CD4-positive, alpha-beta T cell treated with Interleukin-6 for 4 hours (primary cell): ENCODE measurements around the gene PPM1J.
"Not testable (repeated sequence)": the region's sequence is repeated elsewhere in the genome, so short reads cannot be mapped to it uniquely, and the experiment has no call there.

ENCODE experiments used
- DNase-seq: peaks from one replicate; pipeline ENCODE4 v3.0.0-alpha.2; 2020; ENCODE audit warnings: mixed read lengths

Gene PPM1J, protein sequence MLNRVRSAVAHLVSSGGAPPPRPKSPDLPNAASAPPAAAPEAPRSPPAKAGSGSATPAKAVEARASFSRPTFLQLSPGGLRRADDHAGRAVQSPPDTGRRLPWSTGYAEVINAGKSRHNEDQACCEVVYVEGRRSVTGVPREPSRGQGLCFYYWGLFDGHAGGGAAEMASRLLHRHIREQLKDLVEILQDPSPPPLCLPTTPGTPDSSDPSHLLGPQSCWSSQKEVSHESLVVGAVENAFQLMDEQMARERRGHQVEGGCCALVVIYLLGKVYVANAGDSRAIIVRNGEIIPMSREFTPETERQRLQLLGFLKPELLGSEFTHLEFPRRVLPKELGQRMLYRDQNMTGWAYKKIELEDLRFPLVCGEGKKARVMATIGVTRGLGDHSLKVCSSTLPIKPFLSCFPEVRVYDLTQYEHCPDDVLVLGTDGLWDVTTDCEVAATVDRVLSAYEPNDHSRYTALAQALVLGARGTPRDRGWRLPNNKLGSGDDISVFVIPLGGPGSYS

GRCh38 chr1:112715264-112716053, at the start of gene PPM1J:
PPM1J (minus strand) TSS chr1:112715332; CDS start chr1:112715301, 31 bp downstream.
- DNase-seq, result peak; percentile 99

DNA sequence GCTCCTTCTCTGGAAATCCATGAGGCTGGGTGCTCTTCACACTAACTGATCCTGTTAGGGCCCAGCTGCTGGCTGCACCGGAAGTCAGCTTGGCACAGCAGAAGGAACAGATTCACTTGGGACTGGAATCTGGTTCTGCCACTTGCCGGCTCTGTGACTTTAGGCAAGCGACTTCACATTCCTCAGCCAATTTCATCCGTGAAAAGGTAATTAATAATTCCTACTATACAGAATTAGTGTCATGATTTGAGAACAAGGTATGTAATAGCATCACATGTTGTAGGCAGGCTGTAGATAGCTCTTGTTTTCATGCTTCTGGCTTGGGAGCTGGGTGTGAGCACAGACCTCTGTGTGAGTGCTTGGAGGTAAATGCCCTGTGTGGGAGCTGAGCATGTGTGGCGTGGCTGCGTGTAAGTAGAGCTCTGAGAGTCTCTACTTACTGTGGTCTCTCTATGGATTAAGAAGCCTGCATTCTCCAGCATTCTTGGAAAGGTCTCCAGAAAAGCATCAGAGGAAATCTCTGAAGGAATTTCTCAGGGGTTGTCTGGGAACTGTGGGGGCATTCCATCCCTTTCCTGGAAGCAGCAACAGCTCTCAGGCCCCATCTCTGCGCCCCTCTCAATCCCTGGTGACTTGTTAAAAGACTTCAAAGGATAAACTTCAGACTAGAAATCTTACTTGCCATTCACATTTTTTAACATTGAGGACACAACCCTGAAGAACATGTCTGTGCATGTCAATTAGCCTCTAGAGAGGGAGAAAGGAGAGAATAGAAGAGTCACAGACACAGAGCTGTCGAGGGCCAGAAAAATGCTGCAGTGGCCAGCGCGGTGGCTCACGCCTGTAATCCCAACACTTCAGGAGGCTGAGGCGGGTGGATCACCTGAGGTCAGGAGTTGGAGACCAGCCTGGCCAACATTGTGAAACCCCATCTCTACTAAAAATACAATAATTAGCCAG, 47.7 kb upstream of the PPM1J start:
- no peak for DNase-seq

DNA sequence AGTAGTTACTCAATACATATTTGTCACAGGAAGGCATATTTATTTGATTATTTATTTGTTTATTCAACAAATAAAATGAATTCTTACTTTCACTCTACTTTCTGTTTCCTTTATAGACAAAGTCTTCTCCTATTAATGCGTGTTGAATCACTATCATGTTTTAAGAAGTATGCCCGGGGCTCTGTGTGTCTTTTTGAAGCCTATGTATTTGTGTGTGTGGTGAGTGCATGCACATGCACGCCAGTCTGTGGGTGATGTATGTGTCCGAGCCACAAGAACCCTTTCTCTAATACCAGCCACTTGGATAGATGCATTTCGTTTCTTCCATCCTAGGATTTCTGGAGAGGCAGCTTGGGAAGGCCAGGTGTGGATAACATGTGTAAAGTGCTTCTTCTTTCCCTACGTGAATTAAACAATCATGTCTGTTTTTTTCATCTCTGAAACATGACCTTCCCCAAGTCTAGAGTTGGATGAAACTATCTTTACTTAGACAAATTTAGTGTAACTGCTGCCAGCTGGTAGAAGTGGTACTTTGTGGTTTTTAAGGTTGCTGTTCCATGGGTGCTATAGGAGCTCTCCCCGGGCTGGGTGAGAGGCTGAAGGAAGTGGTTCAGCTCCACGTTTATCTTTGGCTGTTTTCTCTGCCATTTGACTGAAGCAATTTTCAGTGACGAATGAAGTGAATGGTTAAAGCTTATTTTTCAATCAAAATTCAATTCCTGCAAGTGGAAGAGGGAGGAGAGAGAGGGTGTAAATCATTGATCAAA, 46.8 kb upstream of the PPM1J start:
- no peak for DNase-seq

GRCh38 chr1:112759228-112759627, 44.1 kb upstream of the PPM1J start:
- DNase-seq, result no peak

GRCh38 chr1:112754116-112754628, 39.0 kb upstream of the PPM1J start:
- DNase-seq, result no peak

- DNase-seq, result no peak
These were observed 33.3 kb upstream of the PPM1J start for GRCh38 chr1:112748396-112748795.

- no peak for DNase-seq
These were observed 29.0 kb upstream of the PPM1J start for GRCh38 chr1:112744009-112744578.

- no peak for DNase-seq
These were observed 28.3 kb upstream of the PPM1J start for GRCh38 chr1:112743174-112744008.

DNA sequence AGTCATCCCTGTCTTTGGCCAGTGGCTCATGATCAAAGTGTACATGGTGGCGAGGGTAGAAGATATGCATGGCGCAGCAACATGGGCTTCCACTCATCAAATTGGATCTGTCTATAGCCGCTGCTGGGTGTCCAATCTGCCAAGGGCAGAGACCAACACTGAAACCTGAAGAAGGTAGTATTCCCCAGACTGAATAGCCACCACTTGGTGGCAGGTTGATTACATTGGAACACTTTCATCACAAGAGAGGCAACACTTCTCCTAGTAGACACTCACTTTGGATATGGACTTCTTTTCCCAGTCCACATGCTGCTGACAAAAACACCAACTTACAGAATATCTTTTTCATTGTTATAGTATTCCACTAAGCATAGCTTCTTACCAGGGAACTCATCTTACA, 22.4 kb upstream of the PPM1J start:
- no peak for DNase-seq

DNA sequence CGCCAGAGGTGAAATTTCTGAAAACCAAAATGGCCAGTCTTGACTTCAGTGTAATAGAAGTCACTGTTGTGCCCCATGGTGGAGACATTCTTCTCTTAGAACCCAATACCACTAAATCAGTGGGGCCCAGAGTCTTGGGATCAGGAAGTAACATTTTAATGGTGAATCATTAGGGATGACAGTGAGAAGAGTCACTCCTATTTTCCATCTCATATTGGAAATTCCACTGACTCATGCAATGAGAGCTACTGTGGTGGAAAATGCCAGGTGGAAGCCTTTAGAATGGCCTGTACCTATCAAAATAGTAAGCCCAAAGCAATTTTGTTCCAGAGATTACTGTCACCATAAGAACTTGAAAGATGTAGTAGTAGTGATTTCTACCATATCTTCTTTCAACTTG, 20.6 kb upstream of the PPM1J start:
- no peak for DNase-seq

DNA sequence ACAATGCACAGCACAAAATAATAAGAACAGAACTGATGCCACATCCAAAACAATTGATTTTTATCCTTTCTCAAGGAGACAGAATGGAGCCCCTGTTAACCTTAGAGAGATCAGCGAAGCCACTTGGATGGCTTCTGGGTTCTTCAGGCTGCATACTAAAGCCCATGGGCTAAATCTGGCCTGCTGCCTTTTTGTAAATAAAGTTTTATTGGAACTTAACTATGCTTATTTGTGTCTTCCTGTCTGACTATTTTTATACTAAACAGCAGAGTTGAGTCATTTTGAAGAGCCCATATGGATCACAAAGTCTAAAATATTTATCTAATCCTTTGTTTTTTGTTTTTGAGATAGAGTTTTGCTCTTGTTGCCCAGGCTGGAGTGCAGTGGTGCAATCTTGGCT, 16.3 kb upstream of the PPM1J start:
- DNase-seq, result no peak

- DNase-seq, result no peak
These were observed 14.8 kb upstream of the PPM1J start for GRCh38 chr1:112729909-112730308.

- DNase-seq, result not testable (repeated sequence)
These were observed 13.9 kb upstream of the PPM1J start for GRCh38 chr1:112729011-112729410.

- not testable (repeated sequence) for DNase-seq
These were observed 13.3 kb upstream of the PPM1J start for GRCh38 chr1:112728306-112728971.

GRCh38 chr1:112727716-112728115, 12.6 kb upstream of the PPM1J start:
- no peak for DNase-seq

DNA sequence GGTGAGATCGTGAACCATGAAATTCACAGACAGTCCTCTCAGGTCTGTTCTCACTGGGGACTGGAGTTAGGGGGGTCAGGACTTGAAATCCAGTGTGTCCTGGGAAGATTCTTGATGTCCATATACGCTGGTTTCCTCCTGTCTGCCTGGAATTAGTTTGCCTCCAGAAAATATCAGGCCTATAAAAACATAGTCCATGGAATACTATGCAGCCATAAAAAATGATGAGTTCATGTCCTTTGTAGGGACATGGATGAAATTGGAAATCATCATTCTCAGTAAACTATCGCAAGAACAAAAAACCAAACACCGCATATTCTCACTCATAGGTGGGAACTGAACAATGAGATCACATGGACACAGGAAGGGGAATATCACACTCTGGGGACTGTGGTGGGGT, 9.1 kb upstream of the PPM1J start:
- DNase-seq, result not testable (repeated sequence)

GRCh38 chr1:112723511-112723839, 8.3 kb upstream of the PPM1J start:
- DNase-seq, result no peak

DNA sequence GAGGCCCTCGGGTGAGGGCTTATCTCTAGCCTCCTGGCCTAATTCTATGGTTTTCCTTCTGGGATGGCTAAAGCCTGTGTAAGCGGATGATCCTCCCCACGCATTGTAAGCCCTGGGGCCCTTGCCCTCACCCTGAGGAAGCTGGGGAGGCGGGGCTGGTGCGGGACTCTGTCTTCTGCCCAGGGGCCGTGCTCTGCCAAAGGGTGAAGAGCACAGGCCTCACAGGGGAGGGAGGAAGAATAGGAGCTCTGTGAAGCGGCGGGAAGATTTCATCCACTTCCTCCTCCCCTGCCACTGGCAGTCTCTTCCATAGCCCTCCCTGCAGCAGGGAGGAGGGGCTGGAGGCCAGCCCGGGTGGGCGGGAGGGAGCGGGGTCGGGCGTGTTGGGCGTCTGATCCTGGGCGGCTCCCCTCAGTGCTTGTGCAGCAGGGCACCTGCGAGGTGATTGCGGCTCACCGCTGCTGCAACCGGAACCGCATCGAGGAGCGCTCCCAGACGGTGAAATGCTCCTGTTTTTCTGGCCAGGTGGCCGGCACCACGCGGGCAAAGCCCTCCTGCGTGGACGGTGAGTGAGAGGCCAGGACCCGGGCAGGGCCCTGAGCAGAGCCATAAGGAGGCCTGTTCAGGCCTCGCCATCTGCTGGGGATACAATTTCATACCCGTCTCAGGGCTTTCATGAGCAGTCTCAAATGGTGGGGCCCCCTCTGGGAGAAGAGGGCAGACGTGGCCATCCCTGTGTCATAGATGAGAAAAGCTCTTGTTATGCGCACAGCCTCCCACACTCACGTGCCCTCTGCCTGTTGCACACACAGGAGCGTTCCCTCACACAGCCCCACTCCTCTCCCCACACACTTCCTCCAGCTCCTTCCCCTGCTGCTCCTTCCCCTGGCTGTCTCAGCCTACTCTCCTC, 7.7 kb upstream of the PPM1J start:
- DNase-seq, result no peak
